GM06990 (cell line): ENCODE data around the gene KRT78.

ENCODE experiments used
- DNase-seq: peaks from one replicate; pipeline ENCODE4 v3.0.0-alpha.2; 2011; ENCODE audit not compliant: insufficient read length; ENCODE audit errors: extremely low read depth
- H3K27me3 ChIP-seq: replicated peaks from 2 replicates; pipeline ENCODE4 v1.6.0; 2011; ENCODE audit warnings: low read length; ENCODE audit not compliant: control insufficient read depth, insufficient read depth
- H3K36me3 ChIP-seq: 2 replicates; pipeline ENCODE4 v1.5.1; 2011; ENCODE audit warnings: low read length; ENCODE audit not compliant: control insufficient read depth, insufficient read depth
- H3K4me3 ChIP-seq: replicated peaks from 2 replicates; pipeline ENCODE4 v1.5.1; 2011; ENCODE audit warnings: low read depth, mild to moderate bottlenecking, control low read depth, low read length
- CTCF ChIP-seq: IDR thresholded peaks from 2 replicates; pipeline ENCODE4 v1.5.1; 2011; ENCODE audit warnings: low read length, control low read depth, mild to moderate bottlenecking, inconsistent platforms; ENCODE audit not compliant: insufficient read depth, poor library complexity, severe bottlenecking

KRT78 gene

DNA sequence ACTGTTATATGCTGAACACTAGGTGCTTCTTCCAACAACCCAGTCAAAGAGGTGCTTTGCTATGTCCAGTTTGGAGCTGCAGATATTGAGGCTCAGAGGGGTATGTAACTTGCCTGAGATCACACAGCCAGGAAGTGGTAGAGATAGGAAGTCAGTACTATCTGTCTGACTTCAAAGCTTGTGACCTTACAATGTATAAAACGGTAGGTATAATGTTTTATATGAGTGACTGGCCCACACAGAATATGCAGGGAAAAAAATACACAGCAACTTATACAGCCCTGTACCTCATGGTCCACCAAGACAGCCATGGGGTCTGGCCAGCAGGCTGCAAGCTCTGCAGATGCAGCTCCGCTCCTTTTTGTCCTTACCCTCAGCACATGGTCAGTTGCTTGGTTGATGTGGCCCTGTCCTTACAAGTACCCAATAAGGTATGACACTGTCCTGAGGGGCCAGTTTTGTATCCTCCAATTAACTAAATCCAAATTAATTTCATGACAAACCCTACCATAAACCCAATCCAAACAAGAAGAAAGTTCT lies 31.0 kb downstream of the KRT78 start:
- no peak for TF ChIP-seq CTCF
- Histone ChIP-seq H3K4me3 (no peak overlapping the region), H3K27me3 (no peaks in the 10 kb centered on the region; the same call in none of the 2 replicates), H3K36me3 (no peaks in the 10 kb centered on the region)
- no peak for DNase-seq

GRCh38 chr12:52817003-52817698 lies 31.6 kb downstream of the KRT78 start:
- DNase-seq = no peak
- H3K4me3 ChIP-seq = no peak overlapping the region
- TF ChIP-seq CTCF = no peak
- no peaks in the 10 kb centered on the region for H3K36me3 ChIP-seq
- H3K27me3 ChIP-seq = no peaks in the 10 kb centered on the region; the same call in none of the 2 replicates

- no peak for TF ChIP-seq CTCF
- H3K27me3 ChIP-seq = no peaks in the 10 kb centered on the region; the same call in none of the 2 replicates
Observed at GRCh38 chr12:52815676-52816588, 32.9 kb downstream of the KRT78 start.

GRCh38 chr12:52815161-52815560 lies 33.6 kb downstream of the KRT78 start:
- DNase-seq = no peak
- Histone ChIP-seq H3K36me3 (no peaks in the 10 kb centered on the region), H3K4me3 (no peak overlapping the region), H3K27me3 (no peaks in the 10 kb centered on the region; the same call in none of the 2 replicates)
- TF ChIP-seq CTCF = no peak

More at GRCh38 chr12:52815676-52816588, 32.9 kb downstream of the KRT78 start:
- no peak for DNase-seq
- H3K36me3 ChIP-seq = no peaks in the 10 kb centered on the region
- H3K4me3 ChIP-seq = no peak overlapping the region

DNA sequence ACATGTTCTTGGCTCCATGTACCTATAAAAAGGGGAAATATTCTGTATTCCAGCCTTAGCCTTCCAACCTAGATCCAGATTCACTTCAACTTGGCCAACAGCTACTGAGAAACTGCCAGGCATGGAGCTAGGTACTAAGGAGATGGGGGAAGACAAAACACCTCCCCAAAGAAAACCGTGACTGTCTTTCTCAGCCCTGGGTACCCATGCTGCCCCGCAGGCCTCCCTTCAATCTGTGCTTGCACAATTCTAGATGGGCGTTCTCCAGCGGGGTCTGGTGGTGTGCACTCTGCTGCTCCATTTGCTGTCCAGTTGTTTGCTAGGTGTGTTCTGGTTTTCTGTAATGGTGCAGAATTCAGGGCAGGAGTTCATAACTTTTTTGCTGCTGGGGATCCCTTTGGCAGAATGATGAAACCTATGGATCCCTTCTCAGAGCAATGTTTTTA lies 34.1 kb downstream of the KRT78 start:
- DNase-seq = no peak
- Histone ChIP-seq H3K4me3 (no peak overlapping the region), H3K36me3 (no peaks in the 10 kb centered on the region), H3K27me3 (no peaks in the 10 kb centered on the region; the same call in 1 of the 2 replicates)
- no peak for TF ChIP-seq CTCF
